HG02943 (cell line): ENCODE measurements around the gene CT45A2.
"Not testable (repeated sequence)": the region's sequence is repeated elsewhere in the genome, so short reads cannot be mapped to it uniquely, and the experiment has no call there.

Experiments used
- ATAC-seq: cut with Tn5 transposase; IDR thresholded peaks from one replicate; pipeline ENCODE4 v1.9.1; 2021; ENCODE audit warnings: mild to moderate bottlenecking, low read depth, moderate library complexity; ENCODE audit not compliant: unreplicated experiment

CT45A2 gene

DNA sequence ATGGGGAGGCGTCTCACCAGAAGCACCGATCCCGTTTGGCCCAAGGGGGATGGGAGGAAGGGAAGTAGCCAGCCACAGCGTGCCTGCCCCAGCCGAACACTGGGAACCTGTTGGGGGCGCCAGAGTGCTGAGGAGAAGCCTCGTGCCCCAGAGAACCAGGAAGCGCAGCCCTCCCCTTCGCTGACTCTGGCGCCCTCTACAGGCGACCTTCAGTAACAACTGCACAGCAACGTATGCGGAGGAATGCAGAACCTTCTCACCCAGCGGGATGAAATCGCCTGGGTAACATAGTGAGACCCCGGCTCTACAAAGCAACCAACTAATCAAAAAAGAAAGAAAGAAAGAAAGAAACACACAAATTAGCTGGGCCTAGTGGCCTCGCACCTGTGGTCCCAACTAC is at the start of gene CT45A2:
Gene CT45A2 (minus strand): TSS at position 101 of the 400 bp plus-strand sequence. CDS start 3,747 bp downstream, outside the sequence.
- not testable (repeated sequence) for ATAC-seq

DNA sequence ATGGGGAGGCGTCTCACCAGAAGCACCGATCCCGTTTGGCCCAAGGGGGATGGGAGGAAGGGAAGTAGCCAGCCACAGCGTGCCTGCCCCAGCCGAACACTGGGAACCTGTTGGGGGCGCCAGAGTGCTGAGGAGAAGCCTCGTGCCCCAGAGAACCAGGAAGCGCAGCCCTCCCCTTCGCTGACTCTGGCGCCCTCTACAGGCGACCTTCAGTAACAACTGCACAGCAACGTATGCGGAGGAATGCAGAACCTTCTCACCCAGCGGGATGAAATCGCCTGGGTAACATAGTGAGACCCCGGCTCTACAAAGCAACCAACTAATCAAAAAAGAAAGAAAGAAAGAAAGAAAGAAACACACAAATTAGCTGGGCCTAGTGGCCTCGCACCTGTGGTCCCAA is 34.6 kb upstream of the CT45A2 start, which contains the start of gene CT45A8:
Gene CT45A8 (minus strand): TSS at position 101 of the 400 bp plus-strand sequence. CDS start 3,755 bp downstream, outside the sequence.
- ATAC-seq, result not testable (repeated sequence)

DNA sequence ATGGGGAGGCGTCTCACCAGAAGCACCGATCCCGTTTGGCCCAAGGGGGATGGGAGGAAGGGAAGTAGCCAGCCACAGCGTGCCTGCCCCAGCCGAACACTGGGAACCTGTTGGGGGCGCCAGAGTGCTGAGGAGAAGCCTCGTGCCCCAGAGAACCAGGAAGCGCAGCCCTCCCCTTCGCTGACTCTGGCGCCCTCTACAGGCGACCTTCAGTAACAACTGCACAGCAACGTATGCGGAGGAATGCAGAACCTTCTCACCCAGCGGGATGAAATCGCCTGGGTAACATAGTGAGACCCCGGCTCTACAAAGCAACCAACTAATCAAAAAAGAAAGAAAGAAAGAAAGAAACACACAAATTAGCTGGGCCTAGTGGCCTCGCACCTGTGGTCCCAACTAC is 17.4 kb upstream of the CT45A2 start, which contains the start of gene CT45A7:
Gene CT45A7 (minus strand): TSS at position 101 of the 400 bp plus-strand sequence. CDS start 3,747 bp downstream, outside the sequence.
- not testable (repeated sequence) for ATAC-seq

DNA sequence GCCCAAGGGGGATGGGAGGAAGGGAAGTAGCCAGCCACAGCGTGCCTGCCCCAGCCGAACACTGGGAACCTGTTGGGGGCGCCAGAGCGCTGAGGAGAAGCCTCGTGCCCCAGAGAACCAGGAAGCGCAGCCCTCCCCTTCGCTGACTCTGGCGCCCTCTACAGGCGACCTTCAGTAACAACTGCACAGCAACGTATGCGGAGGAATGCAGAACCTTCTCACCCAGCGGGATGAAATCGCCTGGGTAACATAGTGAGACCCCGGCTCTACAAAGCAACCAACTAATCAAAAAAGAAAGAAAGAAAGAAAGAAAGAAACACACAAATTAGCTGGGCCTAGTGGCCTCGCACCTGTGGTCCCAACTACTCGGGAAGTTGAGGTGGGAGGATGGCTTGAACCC is 17.1 kb downstream of the CT45A2 start, which contains the start of gene CT45A6:
Gene CT45A6 (minus strand): TSS at position 101 of the 400 bp plus-strand sequence. CDS start 3,794 bp downstream, outside the sequence.
- not testable (repeated sequence) for ATAC-seq

DNA sequence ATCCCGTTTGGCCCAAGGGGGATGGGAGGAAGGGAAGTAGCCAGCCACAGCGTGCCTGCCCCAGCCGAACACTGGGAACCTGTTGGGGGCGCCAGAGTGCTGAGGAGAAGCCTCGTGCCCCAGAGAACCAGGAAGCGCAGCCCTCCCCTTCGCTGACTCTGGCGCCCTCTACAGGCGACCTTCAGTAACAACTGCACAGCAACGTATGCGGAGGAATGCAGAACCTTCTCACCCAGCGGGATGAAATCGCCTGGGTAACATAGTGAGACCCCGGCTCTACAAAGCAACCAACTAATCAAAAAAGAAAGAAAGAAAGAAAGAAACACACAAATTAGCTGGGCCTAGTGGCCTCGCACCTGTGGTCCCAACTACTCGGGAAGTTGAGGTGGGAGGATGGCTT is 34.4 kb downstream of the CT45A2 start, which contains the start of gene CT45A5:
Gene CT45A5 (minus strand): TSS at position 101 of the 400 bp plus-strand sequence. CDS start 3,774 bp downstream, outside the sequence.
- ATAC-seq, result not testable (repeated sequence)

GRCh38 chrX:135768091-135768490 is 51.7 kb downstream of the CT45A2 start, which contains the start of gene CT45A3:
Gene CT45A3, minus strand, starts transcription at chrX:135768191. Its CDS starts 3,747 bp downstream, at chrX:135764444.
- ATAC-seq, result not testable (repeated sequence)
